ENCODE data around the gene UNC5B. TPM values are rescaled to one million over a fixed set of nuclear protein-coding genes. Genes with fewer than 3 reads are reported as not detected.

UNC5B gene
- total RNA-seq, 1 experiment from 2014 or later, result 22.0 TPM

- TF ChIP-seq REST (IDR thresholded peaks at IDR 0.05; ENCODE audit: low read depth) (no peak), RAD21 (IDR thresholded peaks at IDR 0.05; ENCODE audit: low read depth) (no peak)
Observed at GRCh38 chr10:71216751-71217265, 4.4 kb downstream of the UNC5B start (continued).

- Histone ChIP-seq H3K4me1 (ENCODE audit: control insufficient read depth in 1 of 2, insufficient read depth in 2 of 2, low read length in 2 of 2) (peaks cover 43 to 58% of the 10 kb centered on the region in 2 experiments), H3K79me2 (ENCODE audit: insufficient read depth, low read length) (peaks cover 36% of the 10 kb centered on the region; the same call in 1 of the 2 replicates), H3K36me3 (ENCODE audit: control insufficient read depth in 1 of 2, insufficient read depth in 2 of 2, low read length in 2 of 2) (no peaks in the 10 kb centered on the region), H3K9ac (ENCODE audit: low read length) (peak overlapping the region; percentile 55), H4K20me1 (ENCODE audit: insufficient read depth) (no peaks in the 10 kb centered on the region), H3K27me3 (ENCODE audit: insufficient read depth, low read length) (no peaks in the 10 kb centered on the region), H3K27ac (ENCODE audit: low read depth, low read length) (peak overlapping the region; percentile 56), H3K4me2 (ENCODE audit: low read length) (peak overlapping the region; percentile 82), H3K9me3 (ENCODE audit: control insufficient read depth in 1 of 2, insufficient read depth in 1 of 2, low read depth in 1 of 2, low read length in 2 of 2) (no peaks in the 10 kb centered on the region), H3K9me2 (ENCODE audit: insufficient read depth) (no peaks in the 10 kb centered on the region), H2AFZ (ENCODE audit: low read depth, low read length, poor library complexity, severe bottlenecking) (no peak overlapping the region), H3K4me3 (replicated peaks in 1 of 2; ENCODE audit: low read depth in 1 of 2, low read length in 2 of 2) (peak overlapping the region; percentile 47 to 66)
- ATAC-seq (peak; percentile 65), DNase-seq (ENCODE audit: low read depth, low spot score) (no peak)
- RAD21 ChIA-PET (ENCODE audit: low non-redundant PET in 1 of 2, low total read pairs in 2 of 2, uncharacterized antibody in 2 of 2, unreplicated experiment in 2 of 2), result no interaction called here
- CTCF ChIA-PET, result interaction anchor here (0.6 to 1.9 kb wide), 5 partner anchors 9 to 92 kb away, joined by 3 to 7 read pairs (median 4); no protein-coding TSS in a partner anchor
- intact Hi-C loops (cut with micrococcal nuclease), result no loop called here
- POLR2A ChIA-PET, result interaction anchor here (0.8 kb wide), 2 partner anchors 32 to 53 kb away, joined by 4 to 5 read pairs; no protein-coding TSS in a partner anchor
- BruUV-seq (replicated peaks), result TSS peak; percentile 74
- no peak for TF ChIP-seq TCF7L2 (IDR thresholded peaks at IDR 0.05; ENCODE audit: borderline replicate concordance, extremely low read depth, insufficient read depth, insufficient read length)
- TF ChIP-seq MAX (IDR thresholded peaks at IDR 0.05), result no peak
- TF ChIP-seq ATF3 (IDR thresholded peaks at IDR 0.05), result no peak
- TF ChIP-seq EGR1 (IDR thresholded peaks at IDR 0.05; ENCODE audit: low read depth), result no peak
- TF ChIP-seq SIN3A (IDR thresholded peaks at IDR 0.05; ENCODE audit: low read depth), result no peak
- TF ChIP-seq POLR2AphosphoS5 (IDR thresholded peaks at IDR 0.05; ENCODE audit: low read depth, low read length), result no peak
- TF ChIP-seq FOSL1 (IDR thresholded peaks at IDR 0.05; ENCODE audit: low read depth), result no peak
- no peak for TF ChIP-seq SP1 (IDR thresholded peaks at IDR 0.05; ENCODE audit: low read depth)
- TF ChIP-seq ELF1 (IDR thresholded peaks at IDR 0.05; ENCODE audit: borderline replicate concordance, low read depth), result no peak
- TF ChIP-seq YY1 (IDR thresholded peaks at IDR 0.05; ENCODE audit: extremely low read depth, insufficient replicate concordance, low read depth, low read length), result no peak
- no peak for TF ChIP-seq CEBPB (IDR thresholded peaks at IDR 0.05; ENCODE audit: low read depth)
- no peak for TF ChIP-seq RAD21 (IDR thresholded peaks at IDR 0.05; ENCODE audit: low read depth)
- no peak for TF ChIP-seq ZBTB33 (IDR thresholded peaks at IDR 0.05; ENCODE audit: extremely low read depth, insufficient replicate concordance, low read length)
- no peak for TF ChIP-seq EZH2phosphoT487 (IDR thresholded peaks at IDR 0.05; ENCODE audit: borderline replicate concordance)
Observed at GRCh38 chr10:71217266-71218045, 5.1 kb downstream of the UNC5B start.

Measured in HCT116 (cell line).